HG02970 (cell line): ENCODE measurements around the gene HDGF.

Experiments
- ATAC-seq: cut with Tn5 transposase; IDR thresholded peaks from one replicate; pipeline ENCODE4 v1.9.1; 2021; ENCODE audit warnings: mild to moderate bottlenecking, moderate library complexity, moderate number of reproducible peaks; ENCODE audit not compliant: unreplicated experiment, low FRiP score

HDGF gene

DNA sequence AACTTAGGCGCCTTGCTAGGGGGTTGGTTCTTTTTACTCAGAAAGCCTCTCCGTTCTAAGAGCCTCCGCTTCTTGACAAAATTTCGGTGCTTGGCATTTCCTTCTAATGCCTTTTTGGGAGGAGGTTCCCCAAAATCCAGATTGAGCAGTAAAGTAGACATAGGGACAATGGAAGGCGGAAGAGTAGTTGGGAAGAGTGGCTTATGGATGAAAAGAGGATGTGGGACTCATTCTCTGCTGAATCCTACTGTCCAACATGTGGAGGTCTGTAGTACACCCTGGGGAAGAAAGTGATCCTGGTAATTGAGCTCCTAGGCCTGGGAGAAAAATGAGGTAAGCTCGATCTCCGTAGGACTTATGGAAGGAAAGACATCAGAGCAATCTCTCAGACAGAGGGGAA is 24.0 kb downstream of the HDGF start:
- ATAC-seq: no peak

DNA sequence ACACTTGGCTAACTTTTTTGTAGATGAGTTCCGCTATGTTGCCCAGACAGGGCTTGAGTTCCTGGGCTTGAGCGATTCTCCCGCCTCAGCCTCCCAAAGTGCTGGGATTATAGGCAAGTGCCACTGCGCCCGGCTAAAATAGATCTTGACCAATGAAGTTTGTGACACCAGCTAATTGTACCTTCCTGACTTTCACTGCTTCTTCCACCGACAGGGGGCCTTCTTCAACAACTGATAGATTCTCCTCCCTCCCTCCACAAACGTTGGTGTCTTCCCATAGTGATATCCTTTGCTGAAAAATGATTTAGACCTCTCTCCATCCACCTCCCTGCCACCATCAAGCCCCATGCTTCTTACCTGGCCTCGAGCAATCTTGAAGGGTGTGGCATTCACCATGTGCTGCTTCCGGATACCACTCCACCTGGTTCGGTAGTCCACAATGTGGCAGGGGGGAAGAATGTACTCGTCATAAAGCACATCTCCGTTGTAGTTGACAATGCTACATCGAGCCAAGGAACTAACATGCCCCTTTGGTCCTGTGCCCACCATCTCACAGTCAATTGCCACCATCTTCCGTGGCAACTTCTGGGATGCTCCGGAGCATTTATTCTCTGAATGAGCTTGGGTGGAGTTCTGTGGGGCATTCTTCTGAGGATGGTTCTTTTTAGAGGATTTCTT is 24.8 kb downstream of the HDGF start:
- ATAC-seq: no peak

DNA sequence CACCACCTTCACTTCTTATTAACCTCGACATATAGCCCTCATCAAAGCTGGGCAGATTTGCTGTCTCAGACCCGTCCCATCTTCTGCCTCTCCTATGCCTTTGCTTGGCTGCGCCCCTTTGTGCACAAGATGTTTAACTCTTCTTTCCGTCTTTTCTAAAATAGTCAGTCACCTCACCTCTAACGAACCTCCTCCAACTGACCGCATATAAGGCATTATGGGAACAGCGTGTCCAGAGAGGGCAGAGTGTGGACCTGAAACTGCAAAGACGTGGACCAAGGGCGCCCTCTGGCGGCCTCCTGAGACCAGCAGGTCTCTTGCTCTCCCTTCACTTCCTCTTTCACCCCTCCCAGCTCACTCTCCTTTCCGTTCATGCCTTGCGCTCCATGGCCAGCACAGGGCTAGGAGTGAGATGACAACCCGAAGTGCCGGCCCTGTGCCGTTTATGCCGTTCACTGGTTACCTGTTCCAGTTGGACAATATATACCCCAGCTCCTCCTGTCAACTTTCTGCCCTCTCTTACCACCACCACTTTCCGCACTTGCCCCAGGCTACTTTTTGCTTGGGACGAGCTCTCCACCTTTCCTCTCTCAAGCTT is 25.7 kb downstream of the HDGF start:
- ATAC-seq: no peak

DNA sequence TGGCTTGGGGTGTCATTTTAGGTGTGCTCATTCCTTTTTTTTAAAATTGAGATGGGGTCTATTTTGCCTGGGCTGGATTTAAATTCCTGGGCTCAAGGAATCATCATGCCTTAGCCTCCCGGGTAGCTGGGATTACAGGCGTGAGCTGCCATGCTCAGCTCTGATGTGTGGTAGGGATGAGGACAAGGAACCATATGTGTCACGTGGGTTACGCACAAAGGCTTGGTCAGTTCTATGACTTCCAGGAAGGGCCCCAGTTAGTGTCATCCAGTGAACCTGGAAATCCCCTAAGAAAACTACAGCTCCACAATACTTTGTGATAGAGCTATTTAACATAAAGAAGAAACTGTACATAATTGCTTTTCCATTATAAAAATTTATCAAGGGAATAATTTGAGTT is 29.9 kb downstream of the HDGF start:
- ATAC-seq: no peak

DNA sequence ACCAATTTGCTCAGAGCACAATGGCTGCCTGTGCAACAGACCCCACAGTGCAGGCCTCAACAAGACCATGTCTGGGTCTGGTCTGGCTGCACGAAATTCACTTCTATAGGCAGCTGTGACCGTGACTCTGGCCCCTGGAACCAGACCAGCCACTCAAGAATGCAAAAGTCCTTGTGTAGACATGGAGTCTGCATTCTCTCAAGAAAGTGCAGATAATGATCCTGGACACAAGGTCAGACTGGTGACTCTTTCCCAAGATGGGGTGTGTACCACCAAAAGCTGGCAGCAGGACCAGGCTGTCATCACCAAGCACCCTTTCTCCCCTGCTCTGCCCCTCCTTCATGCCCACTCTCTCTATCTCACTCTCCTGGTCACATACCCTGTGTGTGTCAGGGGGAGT is 30.3 kb downstream of the HDGF start:
- no peak for ATAC-seq

DNA sequence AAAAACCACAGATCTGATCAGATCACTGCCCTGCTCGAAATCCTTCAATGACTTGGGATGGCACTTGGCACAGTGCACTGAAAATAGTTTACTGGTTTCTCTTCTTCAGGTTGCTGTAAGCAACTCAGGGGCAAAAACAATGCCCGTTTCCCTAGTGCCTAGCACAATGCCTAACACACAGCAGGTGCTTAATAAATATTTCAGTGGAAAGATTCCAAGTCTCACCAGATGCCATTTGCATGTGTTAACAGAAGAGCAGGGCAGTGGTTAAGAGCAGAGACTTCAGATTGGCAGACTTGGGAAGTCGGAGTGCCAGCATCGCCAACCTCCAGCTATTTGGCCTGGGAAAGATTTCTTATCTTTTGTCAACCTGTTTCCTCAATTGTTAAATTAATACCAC is 34.1 kb downstream of the HDGF start:
- ATAC-seq: no peak

DNA sequence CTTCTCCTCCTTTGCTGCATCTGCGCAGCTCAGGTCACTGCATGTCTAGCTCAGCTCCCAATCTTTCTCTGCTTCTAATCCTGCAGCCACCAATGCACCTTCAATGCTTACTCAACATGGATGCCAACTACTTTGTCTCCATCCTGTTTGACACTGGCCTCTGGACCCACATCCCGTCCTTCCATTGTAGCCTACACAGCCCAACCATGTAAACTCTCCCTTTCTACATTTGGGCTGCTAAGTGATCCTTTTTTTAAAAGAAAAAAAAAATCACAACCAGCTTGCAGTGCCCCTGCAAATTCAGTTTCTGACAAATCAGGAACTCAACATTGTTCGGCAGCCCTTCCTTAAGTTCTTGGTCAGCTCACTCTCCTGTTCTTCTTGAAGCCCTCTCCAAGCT is 36.6 kb downstream of the HDGF start:
- no peak for ATAC-seq

DNA sequence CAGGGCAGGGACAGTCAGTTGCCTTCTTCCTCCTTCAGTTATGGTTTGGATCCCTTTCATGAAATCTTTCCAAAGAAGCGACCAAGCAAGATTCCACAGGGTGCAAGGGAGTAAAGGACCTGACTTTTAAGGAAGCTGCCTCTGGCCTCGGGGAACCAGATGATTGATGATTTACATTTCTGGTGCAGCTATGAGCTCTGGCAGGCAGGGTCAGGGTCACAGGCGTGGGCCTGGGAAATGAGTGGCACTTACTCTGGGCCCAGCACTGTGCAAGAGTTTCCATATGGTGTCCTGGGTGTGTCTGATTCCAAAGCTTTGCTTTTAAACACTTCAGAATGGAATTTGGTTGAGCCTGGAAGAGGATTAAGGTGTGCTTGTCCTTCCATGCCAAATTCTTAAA is 38.8 kb downstream of the HDGF start:
- ATAC-seq: no peak

DNA sequence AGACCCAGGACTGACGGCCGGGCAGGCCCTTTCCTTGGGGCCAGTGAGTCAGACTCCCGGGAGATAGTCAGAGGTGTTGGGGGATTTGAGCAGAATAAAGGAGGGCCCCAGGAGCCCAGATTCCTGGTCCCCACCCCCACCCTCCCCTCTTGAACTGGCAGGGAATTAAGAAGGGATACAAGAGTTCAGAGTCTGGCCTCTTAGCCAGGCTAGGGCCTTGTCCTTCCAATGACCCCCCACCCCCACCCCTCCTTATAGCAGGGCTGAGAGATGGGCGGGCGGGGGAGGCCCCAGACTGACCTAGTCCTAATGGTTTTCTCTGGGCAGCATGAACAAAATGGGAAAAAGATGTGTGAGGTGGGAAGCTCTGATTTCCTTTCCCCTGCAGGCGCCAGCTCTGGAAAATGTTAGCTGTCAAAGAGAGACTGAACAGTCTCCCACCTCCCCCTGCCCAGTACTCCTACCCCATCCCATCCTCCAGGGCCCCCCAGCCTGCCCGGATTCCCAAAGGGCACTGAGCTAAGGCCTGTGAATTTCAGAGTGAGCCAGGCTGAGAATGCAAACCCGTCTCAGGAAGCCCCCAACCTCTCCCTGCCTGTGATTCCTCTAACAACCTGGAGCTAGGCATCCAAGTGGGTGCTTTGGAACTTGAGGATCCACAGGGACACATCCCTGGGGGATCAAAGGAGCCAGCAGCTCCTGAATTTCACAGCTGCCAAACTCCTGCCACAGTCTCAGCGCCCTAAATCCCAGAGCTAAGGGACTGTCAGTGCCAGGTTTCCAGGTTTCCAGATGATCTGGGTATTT is 40.3 kb downstream of the HDGF start:
- no peak for ATAC-seq

DNA sequence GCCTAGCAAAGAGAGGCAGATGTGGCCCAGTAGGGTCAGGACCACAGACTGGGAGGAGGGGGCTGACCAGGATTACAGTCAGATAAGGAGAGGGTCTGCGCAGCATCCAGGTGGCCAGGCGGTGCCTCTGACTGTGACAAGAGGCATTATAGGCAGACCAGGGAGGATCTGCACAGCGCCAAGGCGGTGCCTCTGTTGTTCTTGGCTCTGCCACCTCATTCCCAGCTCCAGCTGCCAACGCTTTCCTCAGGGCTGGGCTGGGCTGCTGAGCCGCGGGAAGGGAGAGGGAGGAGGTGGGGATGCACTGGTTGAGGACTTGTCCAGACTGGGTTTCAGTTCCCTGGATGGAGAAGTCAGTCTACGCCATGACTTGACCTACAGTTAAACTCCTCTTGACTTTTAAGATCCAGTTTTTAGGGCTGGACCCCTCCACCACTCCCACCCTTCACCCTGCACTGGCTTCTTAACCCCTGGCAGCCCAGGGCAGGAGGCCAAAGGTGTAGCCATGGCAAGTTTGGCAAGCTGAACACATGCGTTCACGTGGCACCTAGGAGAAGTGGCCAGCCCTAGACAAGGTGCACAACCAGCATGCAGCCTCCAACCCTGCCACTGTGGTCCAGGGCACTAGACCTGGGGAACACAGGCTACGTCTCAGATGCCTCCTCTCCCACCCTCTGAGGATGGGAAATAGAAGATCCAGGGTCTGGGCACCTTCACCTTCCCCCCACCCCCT is 41.6 kb downstream of the HDGF start:
- ATAC-seq: no peak

DNA sequence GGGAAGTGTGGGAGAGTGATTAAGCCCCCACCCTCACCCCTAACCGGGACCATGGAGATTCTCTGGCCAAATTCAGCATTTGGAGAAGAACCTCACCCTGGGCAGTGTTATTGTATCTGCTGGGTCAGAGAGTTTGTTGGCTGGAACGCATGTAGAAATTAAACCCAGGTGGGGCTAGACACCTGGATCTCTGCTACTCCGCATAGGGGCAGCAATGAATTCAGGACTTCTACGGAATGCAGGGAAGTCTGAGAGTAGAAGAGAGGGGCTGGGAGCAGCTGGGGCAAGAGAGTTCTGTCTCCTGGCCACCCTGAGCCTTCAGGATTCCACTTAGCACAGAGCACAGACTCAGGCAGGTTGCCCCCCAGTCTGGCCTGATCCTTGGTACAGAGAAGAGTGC is 42.4 kb downstream of the HDGF start:
- ATAC-seq: no peak

DNA sequence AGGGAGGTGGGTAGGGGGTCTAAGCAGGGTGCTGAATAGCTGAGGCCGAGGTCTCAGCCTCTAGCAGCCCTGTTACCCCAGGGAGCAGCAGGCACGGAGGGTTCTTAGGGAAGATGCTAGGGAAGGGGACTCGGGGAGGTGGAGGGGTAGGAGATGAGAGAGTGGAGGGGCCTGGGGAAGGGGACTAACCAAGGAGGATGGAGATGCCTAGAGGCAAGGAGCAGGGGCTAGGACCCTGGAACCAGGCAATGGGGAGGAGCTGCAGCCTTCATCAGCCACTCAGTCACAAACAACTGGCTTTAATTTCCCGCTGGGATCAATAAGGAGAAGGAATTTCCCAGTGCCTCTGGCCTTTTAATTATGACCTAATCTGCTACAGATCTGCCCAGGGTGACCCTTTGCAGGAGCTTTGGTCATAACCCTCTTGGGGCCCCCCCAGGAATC is 43.2 kb downstream of the HDGF start:
- ATAC-seq: no peak

DNA sequence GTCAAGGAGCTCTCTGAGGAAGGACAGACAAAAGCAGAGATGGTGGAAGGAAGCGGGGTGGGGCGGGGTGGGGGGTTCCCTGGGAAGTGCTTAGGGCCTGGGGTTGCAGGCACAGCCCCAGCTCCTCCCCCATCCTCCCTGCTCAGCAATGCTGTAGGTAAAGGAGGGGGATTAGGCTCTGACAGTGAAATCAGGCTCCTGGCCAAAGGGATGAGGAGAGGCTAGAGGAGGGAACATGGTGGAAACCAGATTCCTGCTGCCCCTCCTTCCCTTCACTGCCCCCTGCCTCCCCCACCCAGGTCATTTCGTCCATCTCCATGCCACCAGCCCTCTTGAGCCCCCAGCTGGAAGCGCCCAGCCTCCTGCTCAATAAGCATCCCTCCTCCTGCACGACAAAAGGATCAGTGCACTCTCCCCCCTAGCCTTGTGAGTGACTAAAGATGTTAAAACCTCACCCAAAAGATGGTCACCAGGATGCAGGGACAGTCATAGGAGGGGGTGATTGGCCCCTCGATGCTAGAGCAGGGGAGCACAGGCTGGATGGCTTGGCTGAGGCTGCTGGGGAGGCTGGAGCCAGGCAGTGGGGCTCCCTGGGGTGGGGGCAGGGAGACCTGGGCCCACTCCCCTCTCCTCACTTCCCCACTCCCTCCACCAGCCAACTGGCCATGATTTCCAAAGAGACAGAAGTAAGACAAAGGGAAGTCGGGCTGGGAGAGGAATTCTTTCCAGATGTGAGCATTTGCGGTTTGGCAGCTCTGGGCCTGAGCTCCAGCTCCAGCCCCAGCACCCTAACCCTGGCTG is 43.9 kb downstream of the HDGF start:
- ATAC-seq: no peak

DNA sequence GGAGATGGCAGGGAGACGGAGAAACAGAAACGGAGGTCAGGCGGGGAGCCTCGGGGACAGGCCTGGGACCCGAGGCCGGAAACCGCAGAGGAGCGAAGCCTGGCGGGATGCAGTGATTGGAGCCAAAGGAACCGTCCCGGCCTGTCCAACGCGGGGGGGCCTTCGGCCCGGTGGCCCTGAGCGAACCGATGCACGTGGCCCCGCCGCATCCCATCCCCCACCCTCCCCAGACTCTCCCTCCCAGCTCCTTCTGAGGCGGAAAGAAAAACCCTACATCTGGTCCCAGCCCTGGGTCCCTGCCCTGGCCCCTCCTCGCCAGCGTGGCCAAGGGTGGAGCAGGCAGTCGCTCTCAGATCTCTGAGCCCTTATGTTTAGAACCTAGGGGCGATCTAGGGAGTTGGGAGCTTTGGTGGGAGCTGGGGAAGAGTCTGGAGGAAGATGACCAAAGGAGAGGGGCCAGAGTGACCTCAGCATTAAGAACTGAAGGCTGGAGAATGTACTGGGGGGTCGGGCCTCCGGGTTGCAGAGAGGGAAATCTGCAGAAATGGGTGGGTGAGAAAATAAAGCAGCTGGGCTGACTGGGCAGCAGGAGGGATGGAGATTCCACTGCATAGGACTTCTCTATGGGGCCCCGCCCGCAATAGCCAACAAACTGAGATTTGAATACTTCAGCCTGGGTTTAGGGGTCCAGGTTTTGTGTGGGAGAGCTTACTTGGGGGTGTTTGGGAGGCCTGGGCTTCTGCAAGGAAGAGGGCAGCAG is 44.6 kb downstream of the HDGF start:
- ATAC-seq: no peak

DNA sequence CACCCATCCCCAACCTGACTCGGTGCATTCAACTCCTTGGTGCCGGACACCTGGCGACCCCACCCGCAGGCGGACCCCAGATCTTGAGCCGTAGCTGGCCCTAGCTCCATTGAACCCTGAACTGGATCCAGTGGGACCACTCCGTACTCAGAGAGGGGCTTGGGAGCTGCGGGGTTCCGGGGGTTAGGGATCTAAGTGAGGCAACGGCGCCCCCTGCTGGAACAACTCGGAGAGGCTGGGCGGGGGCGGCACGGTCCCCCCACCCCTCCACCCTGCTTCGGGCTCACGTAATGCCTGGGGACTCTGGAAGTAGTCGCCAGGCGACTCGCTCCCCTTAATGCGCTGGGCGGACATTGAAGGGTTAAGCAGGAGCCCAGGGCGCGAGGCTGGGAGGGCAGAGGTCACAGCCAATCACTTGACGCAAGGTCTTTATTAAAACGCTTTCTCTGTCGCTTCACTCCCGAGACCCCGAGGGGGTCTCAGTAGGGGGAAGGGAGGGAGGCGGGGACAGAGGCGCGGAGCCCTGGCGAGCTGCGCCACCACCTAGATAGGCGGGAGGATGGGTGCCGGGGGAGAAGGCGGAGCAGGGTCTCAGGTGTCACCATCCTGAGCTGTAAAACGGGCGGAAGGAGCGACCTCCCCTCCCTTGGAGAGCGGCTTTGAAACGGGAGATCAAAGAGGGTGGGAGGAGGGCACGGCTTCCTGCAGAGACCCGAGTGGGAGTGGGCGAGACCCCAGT is 45.4 kb downstream of the HDGF start:
- no peak for ATAC-seq

DNA sequence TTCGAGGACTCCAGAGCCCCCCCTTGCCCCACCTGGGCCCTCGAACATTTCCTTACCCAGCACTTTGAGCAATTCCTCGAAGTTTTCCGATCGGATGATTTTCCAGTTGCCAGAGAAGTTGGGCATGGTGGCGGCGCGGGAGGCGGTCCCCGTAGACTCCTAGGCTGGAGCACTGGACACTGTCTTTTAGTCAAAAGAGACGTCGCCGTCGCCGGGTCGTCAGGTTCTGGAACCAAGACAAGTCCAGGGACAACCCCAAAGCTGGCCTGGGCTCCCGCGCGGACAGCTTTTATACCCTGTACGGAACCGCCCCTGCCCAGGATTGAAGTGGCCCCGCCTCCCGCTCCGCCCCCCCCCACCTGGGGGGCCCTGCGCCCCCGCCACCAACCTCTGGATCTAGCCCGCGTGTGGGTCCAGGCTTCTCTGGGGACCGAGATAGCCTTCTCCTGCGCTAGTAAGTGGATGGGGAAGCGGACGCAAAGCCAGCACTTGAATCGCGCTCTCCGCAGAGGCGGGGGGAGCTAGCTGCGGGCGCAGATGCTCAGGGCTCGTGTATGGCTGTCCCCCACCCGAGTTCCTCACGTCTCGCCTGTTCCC is 46.1 kb downstream of the HDGF start, which contains the start of gene CRABP2:
CRABP2 (minus strand) TSS at position 263 of the 597 bp plus-strand sequence; CDS start at position 126, 137 bp downstream.
- ATAC-seq: no peak

DNA sequence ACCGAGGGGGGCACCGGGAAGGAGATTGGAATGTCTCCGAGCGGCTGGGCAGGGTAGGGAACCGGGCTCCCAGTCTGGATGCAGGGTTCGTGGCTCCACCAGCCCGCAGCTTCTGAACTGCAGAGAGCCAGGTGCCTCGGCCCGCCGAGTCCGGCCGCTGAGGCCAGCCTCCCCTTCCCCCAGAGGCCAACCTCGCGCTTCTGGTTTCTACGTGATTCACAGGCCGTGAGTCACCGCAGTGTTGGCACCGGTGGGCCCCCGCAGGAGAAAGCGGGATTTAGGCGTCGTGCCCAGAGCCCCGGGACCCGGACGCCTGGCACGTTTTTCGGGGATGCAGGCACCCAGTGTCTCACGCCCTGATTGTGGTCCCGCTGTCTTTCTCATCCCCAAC is 46.5 kb downstream of the HDGF start:
- no peak for ATAC-seq

DNA sequence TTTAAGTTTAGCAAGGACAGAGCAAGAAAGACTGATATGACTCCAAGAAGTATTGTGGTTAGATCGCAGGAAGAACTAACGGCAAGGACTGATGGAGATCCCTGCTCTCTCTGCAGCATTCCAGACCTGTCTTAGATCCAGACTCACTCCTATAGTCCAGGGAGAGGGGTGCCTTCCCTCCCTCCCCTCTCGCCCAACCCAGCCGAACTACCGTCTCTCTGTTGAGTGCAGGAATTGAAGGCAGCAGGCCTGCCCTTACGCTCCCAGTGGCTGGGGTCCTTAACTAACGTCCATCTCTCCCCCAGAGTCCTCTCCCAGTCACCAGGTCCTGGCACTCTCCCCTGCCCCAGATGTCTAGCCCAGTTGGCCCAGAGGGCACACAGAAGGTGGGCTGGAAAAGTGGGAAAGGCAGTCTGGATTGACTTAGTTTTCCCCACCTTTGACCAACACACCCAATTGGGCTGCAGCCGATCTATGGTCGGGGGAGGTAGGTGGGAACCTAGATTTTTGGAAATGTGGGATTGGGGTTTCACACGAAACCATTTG is 47.2 kb downstream of the HDGF start:
- no peak for ATAC-seq
